ENCODE results near the gene MSRB2. TPM values are rescaled to one million over a fixed set of nuclear protein-coding genes. Genes with fewer than 3 reads are reported as not detected.

MSRB2 gene
- total RNA-seq, 1 experiment from 2014 or later: 19.0 TPM

- CTCF ChIA-PET: no interaction called here
Measured at GRCh38 chr10:23051278-23051677, 44.1 kb upstream of the MSRB2 start.

GRCh38 chr10:23051855-23052331 is 43.5 kb upstream of the MSRB2 start:
- no peaks in the 10 kb centered on the region for H3K36me3 Mint-ChIP-seq (ENCODE audit: insufficient read depth, unreplicated experiment)
- TF ChIP-seq CTCF (IDR thresholded peaks at IDR 0.05; ENCODE audit: unreplicated experiment): no peak
- no peak overlapping the region for H3K4me3 Mint-ChIP-seq (ENCODE audit: unreplicated experiment)
- no TSS peak for BruUV-seq (replicated peaks)
- intact Hi-C loops (cut with micrococcal nuclease): no loop called here
- H3K4me1 Mint-ChIP-seq (ENCODE audit: insufficient read depth, unreplicated experiment): peaks cover 17% of the 10 kb centered on the region
- no peaks in the 10 kb centered on the region for H3K9me3 Mint-ChIP-seq (ENCODE audit: unreplicated experiment)
- H3K27ac Mint-ChIP-seq (ENCODE audit: low read depth, unreplicated experiment): no peak overlapping the region
- no peaks in the 10 kb centered on the region for H3K27me3 Mint-ChIP-seq (ENCODE audit: insufficient read depth, unreplicated experiment)
- ChIA-PET POLR2A (no interaction called here), CTCF (no interaction called here)
- no peak for DNase-seq (ENCODE audit: unreplicated experiment)

More at GRCh38 chr10:23051278-23051677, 44.1 kb upstream of the MSRB2 start:
- no peaks in the 10 kb centered on the region for H3K36me3 Mint-ChIP-seq (ENCODE audit: insufficient read depth, unreplicated experiment)
- no peak overlapping the region for H3K27ac Mint-ChIP-seq (ENCODE audit: low read depth, unreplicated experiment)
- TF ChIP-seq CTCF (IDR thresholded peaks at IDR 0.05; ENCODE audit: unreplicated experiment): no peak
- H3K9me3 Mint-ChIP-seq (ENCODE audit: unreplicated experiment): no peaks in the 10 kb centered on the region
- no peak overlapping the region for H3K4me3 Mint-ChIP-seq (ENCODE audit: unreplicated experiment)
- intact Hi-C loops (cut with micrococcal nuclease): no loop called here
- no TSS peak for BruUV-seq (replicated peaks)
- no peaks in the 10 kb centered on the region for H3K27me3 Mint-ChIP-seq (ENCODE audit: insufficient read depth, unreplicated experiment)
- POLR2A ChIA-PET: no interaction called here
- no peak for DNase-seq (ENCODE audit: unreplicated experiment)
- peaks cover 17% of the 10 kb centered on the region for H3K4me1 Mint-ChIP-seq (ENCODE audit: insufficient read depth, unreplicated experiment)

- Mint-ChIP-seq H3K4me3 (ENCODE audit: unreplicated experiment) (no peak overlapping the region), H3K9me3 (ENCODE audit: unreplicated experiment) (no peaks in the 10 kb centered on the region), H3K27me3 (ENCODE audit: insufficient read depth, unreplicated experiment) (no peaks in the 10 kb centered on the region), H3K4me1 (ENCODE audit: insufficient read depth, unreplicated experiment) (peaks cover 11% of the 10 kb centered on the region), H3K27ac (ENCODE audit: low read depth, unreplicated experiment) (no peak overlapping the region), H3K36me3 (ENCODE audit: insufficient read depth, unreplicated experiment) (no peaks in the 10 kb centered on the region)
- peak; percentile 26 for DNase-seq (ENCODE audit: unreplicated experiment)
- no peak for TF ChIP-seq CTCF (IDR thresholded peaks at IDR 0.05; ENCODE audit: unreplicated experiment)
- intact Hi-C loops (cut with micrococcal nuclease): no loop called here
- ChIA-PET CTCF (no interaction called here), POLR2A (no interaction called here)
- no TSS peak for BruUV-seq (replicated peaks)
Measured at GRCh38 chr10:23053036-23053435, 42.3 kb upstream of the MSRB2 start.

GRCh38 chr10:23055424-23056185 is 39.8 kb upstream of the MSRB2 start:
- Mint-ChIP-seq H3K27ac (ENCODE audit: low read depth, unreplicated experiment) (no peak overlapping the region), H3K27me3 (ENCODE audit: insufficient read depth, unreplicated experiment) (no peaks in the 10 kb centered on the region), H3K4me1 (ENCODE audit: insufficient read depth, unreplicated experiment) (peaks cover 11% of the 10 kb centered on the region), H3K36me3 (ENCODE audit: insufficient read depth, unreplicated experiment) (no peaks in the 10 kb centered on the region), H3K4me3 (ENCODE audit: unreplicated experiment) (no peak overlapping the region), H3K9me3 (ENCODE audit: unreplicated experiment) (no peaks in the 10 kb centered on the region)
- CTCF ChIA-PET: interaction anchor here (0.9 kb wide), 2 partner anchors 14 to 16 kb away, joined by 3 read pairs; no protein-coding TSS in a partner anchor
- no peak for DNase-seq (ENCODE audit: unreplicated experiment)
- POLR2A ChIA-PET: no interaction called here
- no peak for TF ChIP-seq CTCF (IDR thresholded peaks at IDR 0.05; ENCODE audit: unreplicated experiment)
- no TSS peak for BruUV-seq (replicated peaks)
- intact Hi-C loops (cut with micrococcal nuclease): no loop called here

All from MCF 10A (cell line).